VCaP (cell line): ENCODE data around the gene COX6A2.

ENCODE experiments used
- H3K27ac ChIP-seq: fragments of 450-650 bp; 2 replicates; pipeline ENCODE4 v1.5.1; 2017
- CTCF ChIP-seq: fragments of 450-650 bp; conservative IDR thresholded peaks from 2 replicates; pipeline ENCODE4 v1.5.1; 2017; ENCODE audit warnings: mild to moderate bottlenecking, moderate library complexity

Gene COX6A2

GRCh38 chr16:31459687-31460581 lies 31.8 kb upstream of the COX6A2 start:
- no peak for TF ChIP-seq CTCF
- H3K27ac ChIP-seq: peak overlapping the region; percentile 89

- TF ChIP-seq CTCF: no peak
- H3K27ac ChIP-seq: peak within 1 kb of the TSS; percentile 89
These were observed 30.9 kb upstream of the COX6A2 start, which contains the start of gene ARMC5 for GRCh38 chr16:31458844-31459686. Gene ARMC5, plus strand, starts transcription at chr16:31459501. Its CDS starts 24 bp downstream, at chr16:31459525.

- H3K27ac ChIP-seq: no peak overlapping the region; the same call in 1 of the 2 replicates
- TF ChIP-seq CTCF: no peak
These were observed 30.1 kb upstream of the COX6A2 start for GRCh38 chr16:31458073-31458843.

- TF ChIP-seq CTCF: no peak
- H3K27ac ChIP-seq: no peak overlapping the region
These were observed 28.8 kb upstream of the COX6A2 start for GRCh38 chr16:31456988-31457360.

GRCh38 chr16:31455601-31456314 lies 27.6 kb upstream of the COX6A2 start:
- H3K27ac ChIP-seq: no peak overlapping the region
- TF ChIP-seq CTCF: no peak

- H3K27ac ChIP-seq: no peak overlapping the region
- TF ChIP-seq CTCF: no peak
These were observed 25.4 kb upstream of the COX6A2 start for GRCh38 chr16:31453255-31454204.
